Smooth muscle cell (in vitro differentiated cells): ENCODE data around the gene SLC35D2. TPM values are rescaled to one million over a fixed set of nuclear protein-coding genes. Genes with fewer than 3 reads are reported as not detected.
"Not testable (repeated sequence)": the region's sequence is repeated elsewhere in the genome, so short reads cannot be mapped to it uniquely, and the experiment has no call there.

Experiments
- DNase-seq: peaks from one replicate; lab custom pipeline; 2025; ENCODE audit not compliant: unreplicated experiment; lab: John Stamatoyannopoulos, UW
- H2AFZ ChIP-seq: fragments of 200-600 bp; sonication (generic); 2 replicates; pipeline ENCODE4 v1.6.0; 2016; ENCODE audit warnings: antibody characterized with exemption, low read depth, mild to moderate bottlenecking
- H3F3A ChIP-seq: fragments of 200-600 bp; sonication (generic); 2 replicates; pipeline ENCODE4 v1.6.0; 2017; ENCODE audit warnings: antibody characterized with exemption, low read depth
- H3K27ac ChIP-seq: fragments of 200-600 bp; sonication (generic); 2 replicates; pipeline ENCODE4 v1.5.1; 2016; ENCODE audit warnings: low read depth, mild to moderate bottlenecking
- H3K27me3 ChIP-seq: fragments of 200-600 bp; sonication (generic); 2 replicates; pipeline ENCODE4 v1.6.1; 2016; ENCODE audit warnings: low read depth, mild to moderate bottlenecking
- H3K36me3 ChIP-seq: fragments of 200-600 bp; sonication (generic); 2 replicates; pipeline ENCODE4 v1.5.1; 2016; ENCODE audit warnings: low read depth
- H3K4me1 ChIP-seq: fragments of 200-600 bp; sonication (generic); 2 replicates; pipeline ENCODE4 v1.5.1; 2016; ENCODE audit warnings: low read depth
- H3K4me2 ChIP-seq: fragments of 200-600 bp; sonication (generic); 2 replicates; pipeline ENCODE4 v1.6.0; 2016; ENCODE audit warnings: mild to moderate bottlenecking
- H3K4me3 ChIP-seq: fragments of 200-600 bp; sonication (generic); 2 replicates; pipeline ENCODE4 v1.5.1; 2016; ENCODE audit warnings: mild to moderate bottlenecking
- H3K79me2 ChIP-seq: fragments of 200-600 bp; sonication (generic); 2 replicates; pipeline ENCODE4 v1.6.0; 2016; ENCODE audit warnings: low read depth, mild to moderate bottlenecking
- H3K9ac ChIP-seq: fragments of 200-600 bp; sonication (generic); 2 replicates; pipeline ENCODE4 v1.6.0; 2016; ENCODE audit warnings: low read depth
- H3K9me3 ChIP-seq: fragments of 200-600 bp; sonication (generic); replicated peaks from 2 replicates; pipeline ENCODE4 v1.5.1; 2016; ENCODE audit warnings: low read depth
- H4K20me1 ChIP-seq: fragments of 200-600 bp; sonication (generic); 2 replicates; pipeline ENCODE4 v1.6.0; 2016; ENCODE audit warnings: low read depth
- CTCF ChIP-seq: fragments of 200-600 bp; sonication (generic); IDR thresholded peaks from 2 replicates; pipeline ENCODE4 v1.5.1; 2017; ENCODE audit warnings: borderline replicate concordance, mild to moderate bottlenecking, antibody characterized with exemption; ENCODE audit not compliant: insufficient read depth, poor library complexity, severe bottlenecking
- WGBS: methylation state at CpG from one replicate; pipeline ENCODE4 v1.1.7; 2016; ENCODE audit warnings: low lambda C conversion rate; 5-methylcytosine and 5-hydroxymethylcytosine counted together
- polyA plus RNA-seq: library from polyadenylated mRNA; unstranded; fragments of >200 nt; fragmentation: Nextera tagmentation; extraction: Ambion mirVana; gene quantifications from 2 replicates; pipeline ENCODE4 v1.2.1, GENCODE V29; 2016
- total RNA-seq: library from RNA; depleted of rRNA; stranded (reverse); fragments of >200 nt; gene quantifications from 2 replicates; pipeline ENCODE4 v1.2.3, GENCODE V29; 2014

SLC35D2 gene
- total and polyA plus RNA-seq, 2 experiments from 2014 or later = 16.5 to 25.5 TPM

GRCh38 chr9:96367943-96368342 is 15.6 kb downstream of the SLC35D2 start:
- 97% methylated on average over 1 of the region's 1 CpG for WGBS
- no peak overlapping the region for H3K4me2 ChIP-seq
- DNase-seq = no peak
- H3K9me3 ChIP-seq = no peaks in the 10 kb centered on the region
- no peak for TF ChIP-seq CTCF
- H3K79me2 ChIP-seq = peaks cover 10% of the 10 kb centered on the region
- no peak overlapping the region for H2AFZ ChIP-seq
- H3K27me3 ChIP-seq = no peaks in the 10 kb centered on the region
- H3K9ac ChIP-seq = no peak overlapping the region
- no peak overlapping the region for H3K27ac ChIP-seq
- no peaks in the 10 kb centered on the region for H4K20me1 ChIP-seq
- no peaks in the 10 kb centered on the region for H3K4me1 ChIP-seq
- H3K4me3 ChIP-seq = no peak overlapping the region
- no peaks in the 10 kb centered on the region for H3F3A ChIP-seq
- no peaks in the 10 kb centered on the region for H3K36me3 ChIP-seq

- Histone ChIP-seq H3K9ac (no peak overlapping the region), H3K27me3 (no peaks in the 10 kb centered on the region), H3K4me3 (no peak overlapping the region), H3K27ac (no peak overlapping the region), H4K20me1 (no peaks in the 10 kb centered on the region), H3K36me3 (no peaks in the 10 kb centered on the region), H3K9me3 (no peaks in the 10 kb centered on the region), H3F3A (no peaks in the 10 kb centered on the region), H3K4me1 (no peaks in the 10 kb centered on the region), H3K79me2 (no peaks in the 10 kb centered on the region), H3K4me2 (no peak overlapping the region), H2AFZ (no peak overlapping the region)
- no peak for TF ChIP-seq CTCF
- WGBS = 86% methylated on average over 9 of the region's 9 CpGs
- DNase-seq = no peak
Observed at GRCh38 chr9:96363175-96363967, 20.1 kb downstream of the SLC35D2 start.

- not testable (repeated sequence) for H3K79me2 ChIP-seq, H3K9ac ChIP-seq, H3K36me3 ChIP-seq, H3K9me3 ChIP-seq, H4K20me1 ChIP-seq, H3K27ac ChIP-seq, H2AFZ ChIP-seq, H3K27me3 ChIP-seq, H3K4me3 ChIP-seq, H3K4me2 ChIP-seq, H3K4me1 ChIP-seq, DNase-seq, H3F3A ChIP-seq
- WGBS = 96% methylated on average over 6 of the region's 6 CpGs
Observed at GRCh38 chr9:96362119-96362518, 21.4 kb downstream of the SLC35D2 start.

- no peaks in the 10 kb centered on the region for H3K27me3 ChIP-seq
- DNase-seq = no peak
- no peak overlapping the region for H3K9ac ChIP-seq
- H3K4me2 ChIP-seq = no peak overlapping the region
- H3K4me1 ChIP-seq = no peaks in the 10 kb centered on the region
- H3K27ac ChIP-seq = no peak overlapping the region
- H3K79me2 ChIP-seq = no peaks in the 10 kb centered on the region
- H3F3A ChIP-seq = no peaks in the 10 kb centered on the region
- no peak overlapping the region for H2AFZ ChIP-seq
- no peaks in the 10 kb centered on the region for H3K36me3 ChIP-seq
- WGBS = over 99% methylated on average over 6 of the region's 6 CpGs
- H3K9me3 ChIP-seq = no peaks in the 10 kb centered on the region
- H4K20me1 ChIP-seq = no peaks in the 10 kb centered on the region
- no peak overlapping the region for H3K4me3 ChIP-seq
- TF ChIP-seq CTCF = no peak
Observed at GRCh38 chr9:96361668-96362067, 21.8 kb downstream of the SLC35D2 start.
